GM18951 (cell line): ENCODE measurements around the gene BPTF.
"Not testable (repeated sequence)": the region's sequence is repeated elsewhere in the genome, so short reads cannot be mapped to it uniquely, and the experiment has no call there.

Source experiments
- POLR2A ChIP-seq: IDR thresholded peaks from 4 replicates; pipeline ENCODE4 v1.6.1; 2011; ENCODE audit warnings: mild to moderate bottlenecking; ENCODE audit not compliant: insufficient read length, insufficient read depth; ENCODE audit errors: extremely low read depth
- in situ Hi-C: fragments of 300-500 bp; cut with MboI; formaldehyde crosslinking; loops from one replicate; pipeline ENCODE4 v1.12.0; 2022; ENCODE audit warnings: low sequenced_read_pairs, mixed read lengths, inconsistent platforms; ENCODE audit not compliant: unreplicated experiment

BPTF gene

GRCh38 chr17:67824735-67825626, at the start of gene BPTF:
Gene BPTF, plus strand, starts transcription at chr17:67825503. Its CDS starts 222 bp downstream, at chr17:67825725.
- TF ChIP-seq POLR2A, result peak; percentile 82
- in situ Hi-C loops, result no loop called here

- TF ChIP-seq POLR2A, result no peak
- in situ Hi-C loops, result no loop called here
Observed at GRCh38 chr17:67779098-67779672, 46.1 kb upstream of the BPTF start.

GRCh38 chr17:67784364-67785121, 40.8 kb upstream of the BPTF start:
- in situ Hi-C loops, result no loop called here

GRCh38 chr17:67785122-67785477, 40.2 kb upstream of the BPTF start:
- no peak for TF ChIP-seq POLR2A
- in situ Hi-C loops, result no loop called here

More at GRCh38 chr17:67784364-67785121, 40.8 kb upstream of the BPTF start:
- TF ChIP-seq POLR2A, result no peak

- in situ Hi-C loops, result no loop called here
Observed at GRCh38 chr17:67785504-67785903, 39.8 kb upstream of the BPTF start.

GRCh38 chr17:67800495-67800928, 24.8 kb upstream of the BPTF start:
- TF ChIP-seq POLR2A, result no peak
- in situ Hi-C loops, result no loop called here

More at GRCh38 chr17:67785504-67785903, 39.8 kb upstream of the BPTF start:
- TF ChIP-seq POLR2A, result no peak

GRCh38 chr17:67801626-67802175, 23.6 kb upstream of the BPTF start:
- TF ChIP-seq POLR2A, result no peak
- in situ Hi-C loops, result no loop called here

- in situ Hi-C loops, result no loop called here
- TF ChIP-seq POLR2A, result no peak
Observed at GRCh38 chr17:67810464-67810863, 14.8 kb upstream of the BPTF start.

GRCh38 chr17:67812380-67812779, 12.9 kb upstream of the BPTF start:
- in situ Hi-C loops, result not testable (repeated sequence)

- in situ Hi-C loops, result no loop called here
- TF ChIP-seq POLR2A, result no peak
Observed at GRCh38 chr17:67813803-67814180, 11.5 kb upstream of the BPTF start.

- in situ Hi-C loops, result no loop called here
Observed at GRCh38 chr17:67818110-67819002, 6.9 kb upstream of the BPTF start.

GRCh38 chr17:67819722-67820121, 5.6 kb upstream of the BPTF start:
- in situ Hi-C loops, result no loop called here
- TF ChIP-seq POLR2A, result no peak

More at GRCh38 chr17:67818110-67819002, 6.9 kb upstream of the BPTF start:
- no peak for TF ChIP-seq POLR2A
